Mesendoderm (in vitro differentiated cells): ENCODE measurements around the gene SECISBP2L.

Source experiments
- DNase-seq: peaks from one replicate; pipeline ENCODE4 v3.0.0; 2013
- H2AK5ac ChIP-seq: 2 replicates; pipeline ENCODE4 v1.6.1; 2013; ENCODE audit warnings: low read length, inconsistent platforms
- H2BK120ac ChIP-seq: 2 replicates; pipeline ENCODE4 v1.6.1; 2013; ENCODE audit warnings: low read depth, mild to moderate bottlenecking, low read length, moderate library complexity, mixed read lengths
- H2BK15ac ChIP-seq: replicated peaks from 2 replicates; pipeline ENCODE4 v1.6.1; 2013; ENCODE audit warnings: low read depth, mild to moderate bottlenecking, moderate library complexity
- H2BK5ac ChIP-seq: 2 replicates; pipeline ENCODE4 v1.6.1; 2013; ENCODE audit warnings: low read length, inconsistent platforms
- H3K18ac ChIP-seq: 2 replicates; pipeline ENCODE4 v1.6.1; 2013; ENCODE audit warnings: mild to moderate bottlenecking, low read length, mixed read lengths
- H3K23ac ChIP-seq: one replicate; pipeline ENCODE4 v1.6.1; 2013; ENCODE audit warnings: low read length
- H3K27ac ChIP-seq: 2 replicates; pipeline ENCODE4 v1.5.1; 2013; ENCODE audit warnings: low read depth, mild to moderate bottlenecking, inconsistent platforms, low read length, moderate library complexity
- H3K27me3 ChIP-seq: 2 replicates; pipeline ENCODE4 v1.6.1; 2013; ENCODE audit warnings: low read length, control low read depth, mild to moderate bottlenecking, inconsistent platforms; ENCODE audit not compliant: insufficient read depth, poor library complexity
- H3K36me3 ChIP-seq: 2 replicates; pipeline ENCODE4 v1.6.1; 2013; ENCODE audit warnings: low read length, inconsistent platforms; ENCODE audit not compliant: control insufficient read depth, insufficient read depth
- H3K4ac ChIP-seq: one replicate; pipeline ENCODE4 v1.6.1; 2013; ENCODE audit warnings: low read depth, mild to moderate bottlenecking, low read length, moderate library complexity
- H3K4me1 ChIP-seq: 2 replicates; pipeline ENCODE4 v1.6.1; 2013; ENCODE audit warnings: low read depth, low read length, inconsistent platforms; ENCODE audit not compliant: control insufficient read depth
- H3K4me2 ChIP-seq: 2 replicates; pipeline ENCODE4 v1.6.1; 2013; ENCODE audit warnings: low read length
- H3K4me3 ChIP-seq: 2 replicates; pipeline ENCODE4 v1.5.1; 2013; ENCODE audit warnings: mild to moderate bottlenecking, low read length
- H3K56ac ChIP-seq: one replicate; pipeline ENCODE4 v1.6.1; 2013; ENCODE audit warnings: low read length
- H3K79me1 ChIP-seq: 2 replicates; pipeline ENCODE4 v1.6.1; 2013; ENCODE audit warnings: low read length, inconsistent platforms
- H3K79me2 ChIP-seq: 2 replicates; pipeline ENCODE4 v1.6.1; 2013; ENCODE audit warnings: mild to moderate bottlenecking, low read length; ENCODE audit not compliant: control insufficient read depth, insufficient read depth
- H3K9ac ChIP-seq: 2 replicates; pipeline ENCODE4 v1.6.1; 2013; ENCODE audit warnings: low read length, inconsistent platforms
- H4K5ac ChIP-seq: one replicate; pipeline ENCODE4 v1.6.1; 2013; ENCODE audit warnings: low read length
- H4K8ac ChIP-seq: one replicate; pipeline ENCODE4 v1.6.1; 2013; ENCODE audit warnings: low read depth, mild to moderate bottlenecking, control low read depth, low read length, moderate library complexity
- WGBS: extraction: QIAGEN DNeasy Blood & Tissue Kit; methylation state at CpG from one replicate; pipeline ENCODE4 v1.1.7; 2013; ENCODE audit warnings: low lambda C conversion rate, missing lambda C conversion rate; ENCODE audit not compliant: insufficient coverage; ENCODE audit errors: extremely low coverage; 5-methylcytosine and 5-hydroxymethylcytosine counted together

Gene SECISBP2L

GRCh38 chr15:49040151-49040550 is 6.1 kb downstream of the SECISBP2L start:
- Histone ChIP-seq H2AK5ac (no peak overlapping the region), H2BK120ac (no peak overlapping the region), H3K79me1 (peaks cover 12% of the 10 kb centered on the region), H3K4me1 (no peaks in the 10 kb centered on the region), H3K27me3 (no peaks in the 10 kb centered on the region), H3K4me3 (no peak overlapping the region), H2BK5ac (no peak overlapping the region), H3K4ac (no peak overlapping the region), H3K36me3 (no peaks in the 10 kb centered on the region), H3K27ac (no peak overlapping the region), H3K79me2 (peaks cover 18% of the 10 kb centered on the region), H2BK15ac (no peak overlapping the region), H3K4me2 (no peak overlapping the region), H4K8ac (no peak overlapping the region), H3K18ac (no peak overlapping the region), H4K5ac (no peak overlapping the region), H3K23ac (no peak overlapping the region), H3K56ac (no peak overlapping the region), H3K9ac (no peak overlapping the region)
- DNase-seq: no peak

DNA sequence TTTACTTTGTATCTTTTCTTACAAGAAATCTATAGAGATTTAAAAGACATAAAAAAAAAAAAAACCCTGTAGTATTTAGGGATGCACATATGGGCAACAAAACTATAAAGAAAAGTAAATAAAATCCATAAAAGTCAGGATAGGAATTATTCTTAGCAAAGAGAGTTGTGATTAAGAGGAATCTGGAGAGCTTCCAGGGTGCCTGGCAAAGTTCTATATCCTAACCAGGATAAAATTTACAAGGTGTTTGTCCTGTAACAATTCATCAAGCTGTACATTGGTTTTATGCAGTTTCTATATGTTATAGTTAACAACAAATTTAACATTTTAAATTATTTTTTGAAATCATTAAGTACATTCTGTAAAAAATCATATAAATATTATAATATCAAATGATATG is 7.9 kb downstream of the SECISBP2L start:
- Histone ChIP-seq H3K4me1 (no peaks in the 10 kb centered on the region), H3K4me3 (no peak overlapping the region), H4K5ac (no peak overlapping the region), H3K9ac (no peak overlapping the region), H3K4me2 (no peak overlapping the region), H3K27me3 (no peaks in the 10 kb centered on the region), H2BK5ac (no peak overlapping the region), H2BK15ac (no peak overlapping the region), H3K18ac (no peak overlapping the region), H3K4ac (no peak overlapping the region), H4K8ac (no peak overlapping the region), H3K27ac (no peak overlapping the region), H3K23ac (no peak overlapping the region), H2BK120ac (no peak overlapping the region), H2AK5ac (no peak overlapping the region), H3K79me2 (peaks cover 12% of the 10 kb centered on the region), H3K36me3 (no peaks in the 10 kb centered on the region), H3K79me1 (peaks cover 12% of the 10 kb centered on the region), H3K56ac (no peak overlapping the region)
- no peak for DNase-seq

- H2BK15ac ChIP-seq: no peak overlapping the region
- H3K4ac ChIP-seq: no peak overlapping the region
- no peaks in the 10 kb centered on the region for H3K36me3 ChIP-seq
- no peak overlapping the region for H3K18ac ChIP-seq
- H4K8ac ChIP-seq: no peak overlapping the region
- no peaks in the 10 kb centered on the region for H3K27me3 ChIP-seq
- no peak overlapping the region for H2AK5ac ChIP-seq
- H3K23ac ChIP-seq: no peak overlapping the region
- DNase-seq: no peak
- H3K4me2 ChIP-seq: no peak overlapping the region
- no peak overlapping the region for H3K27ac ChIP-seq
- no peak overlapping the region for H3K9ac ChIP-seq
- H3K4me3 ChIP-seq: no peak overlapping the region
- no peak overlapping the region for H2BK120ac ChIP-seq
- peaks cover 11% of the 10 kb centered on the region for H3K79me2 ChIP-seq
- H2BK5ac ChIP-seq: no peak overlapping the region
- no peak overlapping the region for H4K5ac ChIP-seq
- H3K79me1 ChIP-seq: peaks cover 12% of the 10 kb centered on the region
- H3K4me1 ChIP-seq: no peaks in the 10 kb centered on the region
- no peak overlapping the region for H3K56ac ChIP-seq
These were observed 8.7 kb downstream of the SECISBP2L start for GRCh38 chr15:49037546-49037940.

GRCh38 chr15:49036650-49037545 is 9.3 kb downstream of the SECISBP2L start:
- no peak overlapping the region for H4K5ac ChIP-seq
- WGBS: no CpG with 5 or more reads among the region's 3 CpGs

DNA sequence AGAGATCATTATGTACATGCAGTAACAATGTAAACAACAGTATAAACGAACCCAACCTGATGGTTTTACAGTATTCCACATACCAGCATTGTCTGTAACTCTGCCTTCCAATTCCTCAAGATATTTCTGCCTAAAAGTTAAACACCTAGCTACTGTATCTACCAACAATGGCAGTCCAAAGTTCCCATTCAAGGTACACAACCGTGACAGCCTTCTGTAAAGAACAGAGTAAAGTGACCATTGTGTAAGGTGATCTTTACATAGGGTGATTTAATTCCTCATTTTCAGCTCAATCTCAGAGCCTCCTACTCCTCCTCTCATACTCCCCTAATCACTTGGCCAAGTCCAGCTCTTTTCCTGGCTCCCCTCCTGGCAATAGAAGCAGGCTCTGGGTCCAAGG is 10.4 kb downstream of the SECISBP2L start:
- Histone ChIP-seq H3K79me2 (peaks cover 2% of the 10 kb centered on the region), H3K4me2 (no peak overlapping the region), H4K8ac (no peak overlapping the region), H3K79me1 (peaks cover 7% of the 10 kb centered on the region), H3K27me3 (no peaks in the 10 kb centered on the region), H3K9ac (no peak overlapping the region), H2AK5ac (no peak overlapping the region), H3K4ac (no peak overlapping the region), H3K36me3 (no peaks in the 10 kb centered on the region), H2BK15ac (no peak overlapping the region), H2BK5ac (no peak overlapping the region), H3K4me1 (no peaks in the 10 kb centered on the region), H4K5ac (no peak overlapping the region), H2BK120ac (no peak overlapping the region), H3K27ac (no peak overlapping the region), H3K23ac (no peak overlapping the region), H3K56ac (no peak overlapping the region), H3K18ac (no peak overlapping the region), H3K4me3 (no peak overlapping the region)
- WGBS: no CpG with 5 or more reads among the region's 2 CpGs
- no peak for DNase-seq

More at GRCh38 chr15:49036650-49037545, 9.3 kb downstream of the SECISBP2L start:
- H3K27ac ChIP-seq: no peak overlapping the region
- no peaks in the 10 kb centered on the region for H3K36me3 ChIP-seq
- no peak overlapping the region for H2BK120ac ChIP-seq
- H3K56ac ChIP-seq: no peak overlapping the region
- no peaks in the 10 kb centered on the region for H3K4me1 ChIP-seq
- no peak overlapping the region for H2BK5ac ChIP-seq
- H3K4me2 ChIP-seq: no peak overlapping the region
- H3K23ac ChIP-seq: no peak overlapping the region
- H3K79me2 ChIP-seq: peaks cover 6% of the 10 kb centered on the region
- no peak overlapping the region for H3K4me3 ChIP-seq
- H2AK5ac ChIP-seq: no peak overlapping the region
- H3K4ac ChIP-seq: no peak overlapping the region
- H3K18ac ChIP-seq: no peak overlapping the region
- no peak for DNase-seq
- H2BK15ac ChIP-seq: no peak overlapping the region
- no peaks in the 10 kb centered on the region for H3K27me3 ChIP-seq
- no peak overlapping the region for H3K9ac ChIP-seq
- no peak overlapping the region for H4K8ac ChIP-seq
- peaks cover 9% of the 10 kb centered on the region for H3K79me1 ChIP-seq

- no peak overlapping the region for H3K9ac ChIP-seq
- no peaks in the 10 kb centered on the region for H3K36me3 ChIP-seq
These were observed 13.6 kb downstream of the SECISBP2L start for GRCh38 chr15:49032601-49033145.

More at GRCh38 chr15:49032601-49033145, 13.6 kb downstream of the SECISBP2L start:
- H4K8ac ChIP-seq: no peak overlapping the region
- no peaks in the 10 kb centered on the region for H3K79me2 ChIP-seq
- H2AK5ac ChIP-seq: no peak overlapping the region
- no peak for DNase-seq
- no peaks in the 10 kb centered on the region for H3K4me1 ChIP-seq
- no peak overlapping the region for H4K5ac ChIP-seq
- H3K18ac ChIP-seq: no peak overlapping the region
- H2BK120ac ChIP-seq: no peak overlapping the region
- H2BK15ac ChIP-seq: no peak overlapping the region
- H3K23ac ChIP-seq: no peak overlapping the region
- H3K27me3 ChIP-seq: no peaks in the 10 kb centered on the region
- no peak overlapping the region for H3K27ac ChIP-seq
- H3K4me2 ChIP-seq: no peak overlapping the region
- WGBS: no CpG with 5 or more reads among the region's 5 CpGs
- no peak overlapping the region for H3K4me3 ChIP-seq
- no peak overlapping the region for H3K4ac ChIP-seq
- H2BK5ac ChIP-seq: no peak overlapping the region
- no peak overlapping the region for H3K56ac ChIP-seq
- H3K79me1 ChIP-seq: peaks cover 7% of the 10 kb centered on the region
